GM19023 (cell line): ENCODE data around the gene SLAMF7.
"Not testable (repeated sequence)": the region's sequence is repeated elsewhere in the genome, so short reads cannot be mapped to it uniquely, and the experiment has no call there.

Experiments used
- ATAC-seq: cut with Tn5 transposase; IDR thresholded peaks from one replicate; pipeline ENCODE4 v1.9.1; 2021; ENCODE audit warnings: mild to moderate bottlenecking, moderate library complexity; ENCODE audit not compliant: unreplicated experiment

The SLAMF7 gene

GRCh38 chr1:160739098-160739511 is at the start of gene SLAMF7:
Gene SLAMF7 (plus strand): TSS chr1:160739247. CDS start chr1:160739302, 55 bp downstream.
- ATAC-seq, result no peak

DNA sequence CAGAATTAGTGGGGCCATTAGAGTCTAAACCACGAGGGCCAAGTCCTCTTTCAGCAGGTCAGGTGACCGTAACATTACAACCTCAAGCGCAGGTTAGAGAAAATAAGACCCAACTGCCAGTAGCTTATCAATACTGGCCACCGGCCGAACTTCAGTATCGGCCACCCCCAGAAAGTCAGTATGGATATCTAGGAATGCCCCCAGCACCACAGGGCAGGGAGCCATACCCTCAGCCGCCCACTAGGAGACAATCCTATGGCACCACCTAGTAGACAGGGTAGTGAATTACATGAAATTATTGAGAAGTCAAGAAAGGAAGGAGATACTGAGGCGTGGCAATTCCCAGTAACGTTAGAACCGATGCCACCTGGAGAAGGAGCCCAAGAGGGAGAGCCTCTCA is 46.7 kb upstream of the SLAMF7 start:
- ATAC-seq, result not testable (repeated sequence)

- ATAC-seq, result no peak
These were observed 36.9 kb upstream of the SLAMF7 start for GRCh38 chr1:160702100-160702499.

GRCh38 chr1:160704250-160704649 is 34.8 kb upstream of the SLAMF7 start:
- ATAC-seq, result no peak

- ATAC-seq, result not testable (repeated sequence)
These were observed 33.8 kb upstream of the SLAMF7 start for GRCh38 chr1:160705212-160705621.

- ATAC-seq, result no peak
These were observed 33.3 kb upstream of the SLAMF7 start for GRCh38 chr1:160705742-160706141.

- no peak for ATAC-seq
These were observed 32.4 kb upstream of the SLAMF7 start for GRCh38 chr1:160706526-160707235.

- no peak for ATAC-seq
These were observed 31.6 kb upstream of the SLAMF7 start for GRCh38 chr1:160707236-160708064.

DNA sequence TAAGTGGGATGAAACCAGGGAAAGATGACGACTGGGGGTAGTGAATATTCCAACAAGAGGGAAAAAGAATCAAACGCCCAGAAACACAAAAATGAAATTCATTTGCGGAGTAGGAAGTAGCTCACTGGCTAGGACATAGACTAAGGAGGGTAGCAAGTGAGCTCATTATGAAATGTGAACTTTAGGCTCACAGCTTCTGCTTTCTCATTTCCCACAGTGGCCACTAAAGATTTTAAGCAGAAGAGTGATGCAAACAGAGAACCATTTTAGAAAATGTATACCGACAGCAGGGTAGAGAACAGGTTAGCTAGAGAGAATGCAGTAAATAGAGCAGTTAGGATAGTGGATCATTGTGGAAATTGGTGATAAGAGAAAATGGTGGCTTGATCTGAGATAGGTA is 30.9 kb upstream of the SLAMF7 start:
- ATAC-seq, result no peak

GRCh38 chr1:160708801-160709200 is 30.2 kb upstream of the SLAMF7 start:
- ATAC-seq, result peak; percentile 31

- no peak for ATAC-seq
These were observed 29.3 kb upstream of the SLAMF7 start for GRCh38 chr1:160709715-160710114.

DNA sequence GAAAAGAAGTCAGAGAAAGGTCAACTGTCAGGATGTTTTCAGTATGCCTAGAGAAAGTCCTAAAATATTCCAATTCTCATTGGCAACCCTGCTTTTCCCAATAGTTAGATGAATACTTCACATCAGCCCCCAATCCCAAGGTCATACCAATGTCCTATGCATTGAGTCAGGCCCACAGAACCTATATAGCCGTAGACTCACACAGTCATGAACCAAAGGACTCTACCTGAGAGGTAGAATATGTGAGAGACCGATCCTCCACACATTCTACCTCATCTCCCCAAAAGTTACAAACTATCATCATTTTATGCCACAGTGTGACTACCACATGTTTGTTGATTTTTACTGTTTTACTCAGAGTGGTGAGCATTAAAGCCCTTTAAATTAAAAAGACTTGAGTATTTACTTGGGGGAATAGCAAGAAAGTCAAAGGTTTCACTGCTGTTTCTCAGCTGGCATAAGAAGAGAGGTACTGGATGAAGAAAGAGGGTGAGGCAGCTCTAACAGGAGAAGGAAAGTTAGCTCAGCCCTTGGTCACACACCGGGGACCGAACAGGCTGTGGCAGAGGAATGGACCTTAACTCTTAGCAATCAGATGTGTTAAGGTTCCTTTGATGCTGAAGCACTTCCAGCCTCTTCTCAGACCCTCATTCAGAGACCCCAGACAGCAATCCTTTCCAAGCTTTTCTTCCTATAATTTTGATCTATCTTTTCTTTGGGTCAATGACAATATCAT is 28.4 kb upstream of the SLAMF7 start:
- no peak for ATAC-seq

- ATAC-seq, result no peak
These were observed 27.8 kb upstream of the SLAMF7 start for GRCh38 chr1:160711276-160711601.

GRCh38 chr1:160711602-160712311 is 27.3 kb upstream of the SLAMF7 start, which contains the start of gene CD48:
Gene CD48 (minus strand): TSS chr1:160711822. CDS start chr1:160711763, 59 bp downstream.
- ATAC-seq, result peak; percentile 44

- not testable (repeated sequence) for ATAC-seq
These were observed 26.4 kb upstream of the SLAMF7 start for GRCh38 chr1:160712525-160713080.

GRCh38 chr1:160713161-160713560 is 25.9 kb upstream of the SLAMF7 start:
- no peak for ATAC-seq

GRCh38 chr1:160714034-160714648 is 24.9 kb upstream of the SLAMF7 start:
- ATAC-seq, result not testable (repeated sequence)

DNA sequence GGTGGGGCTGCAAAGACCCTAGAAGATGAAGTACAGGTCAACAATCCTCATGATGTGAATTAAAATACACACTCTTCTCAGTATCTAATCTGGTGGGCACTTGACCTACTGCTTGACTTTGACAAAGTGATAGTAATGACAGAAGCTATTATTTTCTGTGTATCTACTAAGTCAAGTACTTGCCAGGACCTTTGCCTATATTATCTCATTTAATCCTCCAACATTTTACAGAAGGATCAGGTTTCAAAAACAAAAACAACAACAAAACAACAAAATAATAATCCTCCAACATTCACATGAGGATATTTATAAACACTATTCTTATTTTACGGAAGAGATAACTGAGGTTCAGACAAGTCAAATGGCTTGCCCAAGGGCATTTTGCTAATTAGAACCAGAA is 23.0 kb upstream of the SLAMF7 start:
- ATAC-seq, result no peak

DNA sequence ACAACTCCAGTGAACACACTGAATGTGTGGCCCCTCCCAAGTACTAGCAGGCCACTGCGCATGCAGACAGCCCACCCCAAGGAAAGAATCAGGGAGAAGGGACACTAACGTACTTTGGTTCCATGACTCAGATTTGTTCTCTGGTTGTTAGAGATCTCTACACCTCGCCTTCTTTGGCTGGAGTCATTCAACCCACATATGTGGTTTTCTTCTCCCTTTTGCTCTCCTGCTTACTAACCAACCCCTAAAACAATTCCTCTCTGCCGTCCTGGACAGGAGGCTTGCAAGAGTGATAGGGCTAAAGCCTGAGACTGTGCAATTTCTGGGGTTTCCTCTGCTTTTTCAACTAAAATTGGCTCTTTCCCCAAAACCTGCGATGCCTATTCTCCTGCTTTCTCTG is 21.7 kb upstream of the SLAMF7 start:
- no peak for ATAC-seq

DNA sequence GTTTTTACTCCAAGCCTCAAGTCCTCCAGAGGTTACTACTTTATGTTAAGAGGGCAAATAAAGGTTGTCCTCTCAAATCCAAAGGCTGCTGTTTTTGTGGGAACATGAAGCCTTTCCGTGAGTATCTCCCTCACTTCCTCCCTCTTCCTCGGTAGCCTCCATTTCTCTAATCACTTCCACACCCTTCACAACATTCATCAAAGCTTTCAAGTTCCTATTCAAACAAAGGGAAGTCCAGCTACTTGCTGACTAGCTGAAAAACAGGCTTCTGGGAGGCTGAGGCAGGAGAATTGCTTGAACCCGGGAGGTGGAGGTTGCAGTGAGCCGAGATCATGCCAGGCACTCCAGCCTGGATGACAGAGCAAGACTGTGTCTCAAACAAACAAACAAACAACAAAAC is 20.8 kb upstream of the SLAMF7 start:
- no peak for ATAC-seq
